ENCODE results near the gene ZMYND8.

The ZMYND8 gene

DNA sequence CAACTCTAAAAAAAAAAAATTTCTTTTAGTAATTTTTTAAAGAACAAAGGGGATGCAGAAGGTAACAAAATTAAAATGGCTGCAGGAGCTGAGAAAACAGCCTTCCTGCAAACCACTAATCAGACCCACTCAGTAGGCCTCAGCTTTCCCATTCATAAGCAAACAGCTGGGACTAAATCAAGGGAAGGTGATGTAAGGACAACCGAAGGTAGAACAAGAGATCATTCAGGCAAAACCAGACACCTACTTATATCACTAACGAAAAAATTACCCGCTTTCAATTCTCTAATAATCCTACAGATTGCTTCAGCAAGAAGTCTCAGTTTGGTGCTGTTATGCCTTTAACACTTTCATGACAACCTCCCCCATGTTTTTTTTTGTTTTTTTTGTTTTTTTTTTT lies 124.0 kb downstream of the ZMYND8 start:
- DNase-seq (ENCODE audit: low spot score) = no peak

DNA sequence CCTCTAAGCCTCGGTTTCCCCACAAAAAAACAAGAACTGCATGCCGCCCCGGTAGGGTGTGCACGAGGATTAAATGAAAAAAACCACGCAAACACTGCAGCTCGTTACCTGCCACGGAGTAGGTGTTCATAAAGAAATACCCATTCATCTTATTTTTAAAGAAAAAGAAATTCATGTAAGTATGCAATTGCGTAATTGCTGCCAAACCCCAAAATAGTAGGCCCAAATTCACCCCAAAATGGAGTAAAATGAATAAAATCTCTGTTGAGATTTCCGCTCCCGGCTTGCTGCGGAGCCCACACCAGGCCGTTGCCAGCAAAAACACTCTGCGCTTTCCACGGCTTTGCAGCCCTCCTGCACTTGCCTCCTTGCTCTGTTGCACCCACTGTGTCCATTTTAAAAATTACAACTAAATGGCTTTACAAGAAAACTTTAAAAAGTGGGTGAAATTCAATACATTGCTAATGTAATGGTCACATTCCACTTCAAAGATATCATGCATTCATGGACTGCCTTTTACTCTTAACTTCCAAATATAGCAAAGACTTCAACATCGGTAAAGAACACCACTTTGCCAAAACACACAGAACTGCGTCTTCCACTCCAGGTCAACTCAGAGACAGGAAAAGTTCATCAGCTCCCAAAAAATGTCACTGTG lies 125.0 kb downstream of the ZMYND8 start:
- DNase-seq (ENCODE audit: low spot score) = no peak

DNA sequence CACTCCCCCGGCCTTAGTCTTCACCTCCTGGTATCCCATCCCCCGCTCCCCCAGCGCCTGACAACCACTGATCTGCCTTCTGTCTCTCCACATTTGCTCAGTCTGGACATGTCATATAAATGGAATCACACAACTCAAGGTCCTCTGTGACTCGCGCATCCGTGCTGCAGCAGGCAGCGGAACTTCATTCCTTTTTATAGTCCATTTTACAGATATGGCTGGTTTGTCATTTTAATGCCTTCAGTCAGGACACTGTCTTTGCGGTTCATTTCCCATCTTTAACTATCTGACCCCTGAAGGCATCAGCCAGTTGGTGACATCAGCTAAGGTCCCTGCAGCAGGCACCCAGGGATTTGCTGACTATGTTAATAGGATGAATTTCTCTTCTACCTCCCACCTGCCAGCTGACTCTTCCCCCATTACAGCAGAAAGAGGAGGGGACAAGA lies 125.7 kb downstream of the ZMYND8 start:
- no peak for DNase-seq (ENCODE audit: low spot score)

DNA sequence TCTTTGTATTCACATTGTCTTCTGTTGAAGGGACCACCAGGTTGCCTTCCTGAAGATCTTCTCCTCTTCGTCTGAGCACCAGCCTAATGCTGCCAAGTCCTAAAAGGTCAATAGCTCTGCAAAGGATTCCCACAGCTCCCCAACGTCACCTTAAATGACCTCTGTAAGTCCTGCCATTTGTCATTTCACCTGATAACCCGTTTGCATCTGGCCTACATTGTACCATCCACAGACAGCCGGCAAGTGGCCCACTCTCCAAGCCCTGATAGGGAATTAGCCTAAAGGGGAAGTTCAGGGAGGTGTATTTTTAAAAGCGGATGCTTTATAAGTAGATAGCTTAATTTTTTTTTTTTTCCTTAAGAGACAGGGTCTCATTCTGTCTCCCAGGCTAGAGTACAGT lies 127.8 kb downstream of the ZMYND8 start:
- no peak for DNase-seq (ENCODE audit: low spot score)

DNA sequence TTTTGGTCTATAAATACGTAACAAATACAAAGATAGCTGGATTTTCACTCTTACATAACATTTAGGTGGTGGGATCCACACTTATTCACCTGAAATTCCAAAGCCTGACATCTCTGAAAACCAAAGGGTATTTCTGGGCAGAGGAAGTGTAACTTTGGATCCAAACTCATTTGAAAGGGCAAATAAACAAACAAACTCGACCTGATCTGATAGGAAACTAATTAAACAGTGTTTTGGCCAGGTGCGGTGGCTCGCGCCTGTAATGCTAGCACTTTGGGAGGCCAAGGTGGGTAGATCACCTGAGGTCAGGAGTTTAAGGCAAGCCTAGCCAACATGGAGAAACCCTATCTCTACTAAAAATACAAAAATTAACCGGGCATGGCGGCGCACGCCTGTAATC lies 128.9 kb downstream of the ZMYND8 start:
- no peak for DNase-seq (ENCODE audit: low spot score)

DNA sequence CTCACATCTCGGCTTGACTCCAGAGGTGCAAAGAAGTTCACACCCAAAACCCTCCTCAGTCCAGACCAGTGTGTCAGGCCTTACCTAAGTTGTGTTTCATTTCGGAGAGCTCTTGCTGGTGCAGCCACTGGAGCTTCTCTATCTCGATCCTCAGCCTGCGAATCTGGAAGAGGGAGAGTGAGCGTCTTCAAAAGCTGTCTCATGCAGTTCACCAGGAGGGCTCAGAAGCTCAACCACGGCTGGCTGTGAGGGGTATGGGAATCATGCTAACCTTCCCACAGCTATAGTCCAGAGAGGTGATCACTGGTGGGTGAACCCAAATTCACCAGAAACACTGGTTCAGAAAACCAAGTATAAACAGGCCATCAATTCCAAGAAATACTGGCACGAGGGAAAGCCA lies 129.4 kb downstream of the ZMYND8 start:
- DNase-seq (ENCODE audit: low spot score) = no peak

DNA sequence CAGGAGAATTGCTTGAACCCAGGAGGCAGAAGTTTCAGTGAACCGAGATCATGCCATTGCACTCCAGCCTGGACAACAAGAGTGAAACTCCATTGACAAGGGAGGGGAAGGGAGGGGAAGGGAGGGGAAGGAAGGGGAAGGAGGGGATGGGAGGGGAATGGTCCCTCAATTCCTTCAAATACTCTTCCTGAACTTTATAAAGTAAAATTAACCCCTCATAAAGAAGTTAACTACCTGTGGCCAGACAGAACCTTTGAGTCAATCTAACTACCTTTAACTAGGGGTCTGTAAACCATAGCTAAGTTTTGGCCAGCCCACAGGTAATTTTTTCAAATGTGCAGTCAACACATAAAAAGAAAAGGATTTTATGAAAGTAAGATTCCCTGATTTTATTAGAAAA lies 131.0 kb downstream of the ZMYND8 start:
- DNase-seq (ENCODE audit: low spot score) = no peak

GRCh38 chr20:47224857-47225256 lies 131.6 kb downstream of the ZMYND8 start:
- DNase-seq (ENCODE audit: low spot score) = no peak

GRCh38 chr20:47224300-47224791 lies 132.2 kb downstream of the ZMYND8 start:
- DNase-seq (ENCODE audit: low spot score) = no peak

DNA sequence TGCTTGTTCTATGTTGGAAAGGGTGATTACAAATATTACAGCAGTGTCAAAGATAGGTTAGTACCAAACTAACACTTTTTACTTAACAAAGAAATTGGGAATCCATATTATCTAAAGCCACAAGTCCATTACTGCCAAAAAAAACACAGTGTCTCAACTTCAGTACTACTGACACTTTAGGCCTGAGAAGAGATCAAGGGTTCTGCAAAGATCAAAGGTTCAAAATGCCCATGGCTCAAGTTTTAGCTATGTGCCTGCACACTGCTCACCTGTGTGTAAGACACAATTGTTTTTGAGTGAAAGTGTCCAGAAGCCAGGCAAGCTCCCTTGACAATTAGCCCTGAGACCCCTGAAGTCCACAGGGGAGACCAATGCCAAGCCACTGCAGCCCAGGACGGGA lies 132.6 kb downstream of the ZMYND8 start:
- DNase-seq (ENCODE audit: low spot score) = no peak

- no peak for DNase-seq (ENCODE audit: low spot score)
These were observed 133.9 kb downstream of the ZMYND8 start for GRCh38 chr20:47222468-47223119.

DNA sequence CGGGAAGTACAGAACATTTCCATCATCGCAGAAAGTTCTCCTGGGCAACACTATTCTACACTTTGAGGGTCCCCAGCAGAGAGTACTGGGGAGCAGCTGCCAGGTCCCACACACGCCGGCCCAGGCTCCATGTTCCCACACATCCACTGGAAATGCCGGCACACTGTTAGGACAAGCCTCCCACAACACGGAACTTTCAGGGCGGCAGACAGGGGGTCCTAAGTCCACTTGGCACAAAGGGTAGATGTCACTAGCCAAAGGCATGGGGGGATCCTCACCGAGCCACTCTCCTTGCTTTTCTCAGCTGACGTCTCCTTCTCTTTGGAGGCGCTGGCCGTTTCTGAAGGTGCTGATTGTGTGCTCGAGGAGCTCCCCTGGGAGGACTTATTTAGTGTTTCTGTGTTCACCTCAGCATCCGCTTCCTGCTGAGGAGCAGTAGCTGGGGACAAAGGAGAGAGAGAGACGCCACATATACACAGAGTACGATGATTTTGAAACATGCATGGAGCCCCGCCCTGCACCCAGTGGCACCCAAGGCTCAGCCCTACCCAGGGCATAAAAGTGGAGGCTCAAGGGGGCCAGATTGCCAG lies 135.4 kb downstream of the ZMYND8 start:
- DNase-seq (ENCODE audit: low spot score) = no peak

GRCh38 chr20:47220161-47220582 lies 136.3 kb downstream of the ZMYND8 start:
- peak; percentile 52 for DNase-seq (ENCODE audit: low spot score)

DNA sequence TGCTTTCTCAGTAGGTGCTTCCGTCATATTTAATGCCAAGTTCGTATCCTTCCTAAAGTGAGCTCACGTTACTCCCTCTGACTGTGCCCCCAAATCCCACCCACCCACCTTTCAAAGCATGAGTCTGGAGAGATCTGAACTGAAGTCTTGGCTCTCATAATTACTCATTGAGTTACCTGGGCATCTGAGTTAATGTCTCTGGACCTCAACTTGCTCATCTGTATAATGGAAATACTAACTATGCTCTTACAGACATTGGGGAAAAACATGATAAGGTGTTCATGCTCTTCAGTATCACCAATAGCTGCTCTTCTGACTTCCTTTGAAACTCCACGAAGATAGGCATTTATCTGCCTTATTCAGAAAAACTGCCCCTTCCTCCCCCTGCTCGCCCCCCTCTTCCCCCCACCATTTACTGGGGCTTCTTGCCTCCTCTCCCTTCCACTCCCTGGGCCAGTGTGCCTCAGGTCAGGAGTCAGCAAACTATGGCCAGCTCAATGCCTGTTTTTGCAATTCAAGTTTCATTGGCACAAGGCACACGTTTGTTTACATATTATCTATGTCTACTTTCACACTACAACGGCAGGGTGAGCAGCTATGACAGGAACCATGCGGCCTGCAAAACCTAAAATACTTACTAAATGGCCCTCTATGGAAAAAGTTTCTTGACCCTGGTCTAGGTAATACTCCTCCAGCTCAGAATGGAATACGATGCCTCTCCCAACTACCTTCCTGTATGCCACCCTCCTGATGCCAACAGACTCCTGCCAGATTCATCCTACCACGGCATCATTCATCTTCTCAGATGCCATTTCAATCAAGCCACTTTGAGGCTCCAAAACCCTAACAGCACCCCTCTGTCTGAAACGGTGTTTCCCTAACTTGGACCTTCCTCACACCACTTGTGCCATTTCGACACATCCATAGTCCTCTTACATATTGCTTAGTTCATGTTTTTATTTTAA lies 138.7 kb downstream of the ZMYND8 start:
- no peak for DNase-seq (ENCODE audit: low spot score)

GRCh38 chr20:47216819-47217410 lies 139.6 kb downstream of the ZMYND8 start:
- no peak for DNase-seq (ENCODE audit: low spot score)

DNA sequence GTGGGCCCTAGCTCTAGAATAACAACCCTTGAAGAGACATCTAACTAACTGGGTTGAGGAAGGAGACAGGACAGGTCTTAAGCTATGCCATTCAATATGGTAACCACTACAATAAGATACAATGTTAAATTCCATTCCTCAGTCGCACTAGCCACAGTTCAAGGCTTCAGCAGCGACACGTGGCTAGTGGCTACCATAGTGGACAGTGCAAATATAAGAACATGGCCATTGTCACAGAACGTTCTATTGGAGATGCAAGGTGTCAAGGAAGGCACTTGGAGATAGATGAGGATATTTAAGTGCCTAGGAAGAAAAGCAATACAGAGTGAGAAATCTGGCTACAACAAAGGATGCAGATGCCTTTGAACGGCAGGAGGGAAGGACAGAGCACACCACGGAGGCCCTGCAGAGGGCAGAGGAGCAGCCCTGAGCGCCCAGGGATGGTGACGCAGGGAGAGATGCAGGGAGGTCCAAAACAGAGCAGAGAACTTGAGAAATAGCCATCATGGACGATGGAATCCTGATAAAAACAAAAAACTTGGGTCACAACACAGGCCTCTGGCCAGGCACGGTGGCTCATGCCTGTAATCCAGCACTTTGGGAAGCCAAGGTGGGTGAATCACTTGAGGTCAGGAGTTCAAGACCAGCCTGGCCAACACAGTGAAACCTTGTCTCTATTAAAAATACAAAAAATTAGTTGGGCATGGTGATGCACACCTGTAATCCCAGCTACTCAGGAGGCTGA lies 140.7 kb downstream of the ZMYND8 start:
- DNase-seq (ENCODE audit: low spot score) = no peak

- no peak for DNase-seq (ENCODE audit: low spot score)
These were observed 142.5 kb downstream of the ZMYND8 start for GRCh38 chr20:47213966-47214365.

- no peak for DNase-seq (ENCODE audit: low spot score)
These were observed 143.8 kb downstream of the ZMYND8 start for GRCh38 chr20:47212606-47213207.

- DNase-seq (ENCODE audit: low spot score) = no peak
These were observed 145.5 kb downstream of the ZMYND8 start for GRCh38 chr20:47211036-47211435.

DNA sequence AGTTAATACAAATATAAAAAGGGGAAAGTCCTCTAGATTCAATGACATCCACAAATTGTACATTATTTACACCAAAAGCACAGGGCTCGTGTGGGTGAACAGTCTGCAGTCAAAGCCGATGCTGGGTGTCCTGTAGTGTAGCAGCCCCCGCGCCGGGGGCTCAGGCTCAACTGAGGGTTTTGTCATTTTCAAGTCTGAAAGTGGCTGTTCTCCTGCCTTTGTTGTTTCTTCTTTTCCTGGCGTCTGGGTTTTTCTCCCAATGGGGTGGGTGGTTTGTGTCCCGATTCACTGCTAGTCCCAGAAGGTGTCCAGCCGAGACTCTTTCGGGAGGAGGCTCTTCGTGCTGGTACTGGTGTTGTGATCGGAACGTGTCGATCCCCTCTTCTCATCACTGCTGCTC lies 146.0 kb downstream of the ZMYND8 start:
- no peak for DNase-seq (ENCODE audit: low spot score)

All from SK-N-DZ (cell line).